PFSK-1 (cell line): Measurements from ENCODE around the gene CHST15.

Source experiments
- FOXP2 ChIP-seq: optimal IDR thresholded peaks from 2 replicates; pipeline ENCODE3; 2011; ENCODE audit warnings: borderline replicate concordance, control low read depth, inconsistent platforms; ENCODE audit not compliant: insufficient read depth; ENCODE audit errors: extremely low read length, extremely low read depth
- POLR2AphosphoS5 ChIP-seq: IDR thresholded peaks from 2 replicates; pipeline ENCODE4 v1.6.1; 2012; ENCODE audit warnings: low read depth, mild to moderate bottlenecking, control low read depth, low read length, moderate library complexity
- REST ChIP-seq, 2 experiments: IDR thresholded peaks; 2 replicates each; pipeline versions ENCODE4 v1.6.1 to v1.8.0; 2011 to 2012; ENCODE audit warnings: low read depth in 2 of 2, low read length in 2 of 2, control low read depth in 1 of 2, inconsistent platforms in 1 of 2, mild to moderate bottlenecking in 1 of 2, moderate library complexity in 1 of 2; ENCODE audit not compliant: insufficient read depth in 1 of 2
- SIN3A ChIP-seq: IDR thresholded peaks from 2 replicates; pipeline ENCODE4 v1.6.1; 2012; ENCODE audit warnings: mild to moderate bottlenecking, low read length, moderate library complexity, borderline replicate concordance; ENCODE audit not compliant: insufficient read depth
- TAF1 ChIP-seq: IDR thresholded peaks from 2 replicates; pipeline ENCODE4 v1.6.1; 2012; ENCODE audit warnings: low read length, control low read depth, borderline replicate concordance; ENCODE audit not compliant: insufficient read depth

GRCh38 chr10:124072541-124072940, 20.9 kb downstream of the CHST15 start:
- TF ChIP-seq POLR2AphosphoS5 (no peak), TAF1 (no peak), REST (IDR thresholded peaks at IDR 0.05; ENCODE audit: insufficient read depth in 1 of 2, low read depth in 2 of 2, low read length in 2 of 2) (no peak), SIN3A (no peak), FOXP2 (no peak)
